IMR-90 (cell line): ENCODE results near the gene AKAP8L.

Source experiments
- CHD1 ChIP-seq: IDR thresholded peaks from 2 replicates; pipeline ENCODE4 v1.6.1; 2012; ENCODE audit warnings: low read depth, low read length, improper control_type of control experiment
- RFX5 ChIP-seq: IDR thresholded peaks from 2 replicates; pipeline ENCODE4 v1.8.0; 2012; ENCODE audit warnings: low read depth, mild to moderate bottlenecking, low read length, moderate library complexity
- TF ChIP-seq, protein P1 (sequence below): conservative IDR thresholded peaks from 2 replicates; pipeline ENCODE4 v1.5.1; 2012; ENCODE audit warnings: mild to moderate bottlenecking, low read depth, low read length, improper control_type of control experiment

GRCh38 chr19:15421721-15422260, 3.0 kb upstream of the AKAP8L start:
- TF ChIP-seq, protein P1, sequence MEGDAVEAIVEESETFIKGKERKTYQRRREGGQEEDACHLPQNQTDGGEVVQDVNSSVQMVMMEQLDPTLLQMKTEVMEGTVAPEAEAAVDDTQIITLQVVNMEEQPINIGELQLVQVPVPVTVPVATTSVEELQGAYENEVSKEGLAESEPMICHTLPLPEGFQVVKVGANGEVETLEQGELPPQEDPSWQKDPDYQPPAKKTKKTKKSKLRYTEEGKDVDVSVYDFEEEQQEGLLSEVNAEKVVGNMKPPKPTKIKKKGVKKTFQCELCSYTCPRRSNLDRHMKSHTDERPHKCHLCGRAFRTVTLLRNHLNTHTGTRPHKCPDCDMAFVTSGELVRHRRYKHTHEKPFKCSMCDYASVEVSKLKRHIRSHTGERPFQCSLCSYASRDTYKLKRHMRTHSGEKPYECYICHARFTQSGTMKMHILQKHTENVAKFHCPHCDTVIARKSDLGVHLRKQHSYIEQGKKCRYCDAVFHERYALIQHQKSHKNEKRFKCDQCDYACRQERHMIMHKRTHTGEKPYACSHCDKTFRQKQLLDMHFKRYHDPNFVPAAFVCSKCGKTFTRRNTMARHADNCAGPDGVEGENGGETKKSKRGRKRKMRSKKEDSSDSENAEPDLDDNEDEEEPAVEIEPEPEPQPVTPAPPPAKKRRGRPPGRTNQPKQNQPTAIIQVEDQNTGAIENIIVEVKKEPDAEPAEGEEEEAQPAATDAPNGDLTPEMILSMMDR, result no peak
- TF ChIP-seq CHD1 (no peak), RFX5 (no peak)
